Hematopoietic multipotent progenitor cell (in vitro differentiated cells): ENCODE results near the gene JOSD2. TPM values are rescaled to one million over a fixed set of nuclear protein-coding genes. Genes with fewer than 3 reads are reported as not detected.
A peak's percentile ranks its signal among the peaks of the same experiment; 100 is the strongest.

ENCODE experiments used
- DNase-seq, 3 donors: peaks; one replicate each; pipeline ENCODE4 v3.0.0-alpha.2; 2011 to 2015; ENCODE audit warnings: low read depth in 2 of 3, low spot score in 2 of 3
- total RNA-seq: library from RNA; depleted of rRNA; stranded (reverse); fragments of >200 nt; gene quantifications from one replicate; pipeline ENCODE4 v1.2.3, GENCODE V29; 2012

Gene JOSD2, protein sequence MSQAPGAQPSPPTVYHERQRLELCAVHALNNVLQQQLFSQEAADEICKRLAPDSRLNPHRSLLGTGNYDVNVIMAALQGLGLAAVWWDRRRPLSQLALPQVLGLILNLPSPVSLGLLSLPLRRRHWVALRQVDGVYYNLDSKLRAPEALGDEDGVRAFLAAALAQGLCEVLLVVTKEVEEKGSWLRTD
- total RNA-seq = 11.8 TPM

DNA sequence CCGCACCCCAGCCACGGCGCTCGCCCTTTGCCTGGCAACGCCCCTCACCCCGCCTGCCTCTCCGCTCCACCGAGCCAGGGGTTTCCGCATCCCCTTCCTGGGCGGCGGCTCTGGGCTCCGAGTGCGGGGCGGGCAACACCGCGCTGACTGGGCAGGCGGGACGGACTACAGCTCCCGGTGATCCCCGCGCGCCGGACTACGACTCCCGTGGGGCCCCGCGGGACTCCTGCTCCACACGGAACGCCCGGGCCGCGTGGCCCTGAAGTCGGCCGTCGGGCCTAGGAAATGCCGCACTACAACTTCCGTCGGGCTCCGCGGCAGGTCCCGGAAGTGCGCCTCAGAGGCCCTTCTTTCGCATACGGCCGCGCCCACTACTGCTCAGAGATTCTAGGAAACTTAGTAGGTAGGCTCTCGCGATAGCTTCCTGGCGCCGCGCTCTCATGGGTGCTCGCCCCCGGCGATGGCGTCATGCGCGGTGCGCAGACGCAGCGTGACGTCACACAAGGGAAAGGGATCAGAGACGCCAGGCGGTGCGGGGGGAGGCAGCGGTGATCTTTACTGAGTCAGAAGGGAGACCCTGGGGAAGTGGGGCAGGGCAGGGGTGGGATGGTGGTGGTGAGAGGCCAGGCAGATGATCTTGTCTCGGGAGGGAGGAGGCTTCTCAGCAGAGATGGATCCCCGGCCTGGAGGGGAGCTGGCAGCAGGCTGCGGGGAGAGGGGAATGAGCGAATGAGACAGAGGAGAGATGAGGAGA is at the start of gene JOSD2:
JOSD2 (minus strand) TSS at position 123 of the 754 bp plus-strand sequence. CDS start 760 bp downstream, outside the sequence.
- peak; percentile 93 to 100 (median 99) for DNase-seq

DNA sequence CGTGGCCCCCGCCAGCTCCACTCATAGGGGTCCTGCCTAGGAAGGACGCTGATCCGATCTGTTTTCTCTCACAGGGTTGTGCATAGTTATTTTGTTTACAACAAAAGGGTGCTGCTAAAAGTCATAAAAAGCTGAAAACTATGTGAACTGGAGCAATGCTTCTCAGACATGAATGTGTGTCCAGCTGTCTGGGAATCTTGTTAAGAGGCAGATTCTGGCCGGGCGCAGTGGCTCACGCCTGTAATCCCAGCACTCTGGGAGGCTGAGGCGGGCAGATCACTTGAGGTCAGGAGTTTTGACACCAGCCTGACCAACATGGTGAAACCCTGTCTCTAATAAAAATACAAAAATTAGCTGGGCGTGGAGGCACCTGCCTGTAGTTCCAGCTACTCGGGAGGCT is 48.6 kb upstream of the JOSD2 start:
- no peak for DNase-seq

- no peak for DNase-seq
These were observed 47.5 kb upstream of the JOSD2 start for GRCh38 chr19:50558449-50558848.

- no peak for DNase-seq
These were observed 47.0 kb upstream of the JOSD2 start for GRCh38 chr19:50558039-50558438.

DNA sequence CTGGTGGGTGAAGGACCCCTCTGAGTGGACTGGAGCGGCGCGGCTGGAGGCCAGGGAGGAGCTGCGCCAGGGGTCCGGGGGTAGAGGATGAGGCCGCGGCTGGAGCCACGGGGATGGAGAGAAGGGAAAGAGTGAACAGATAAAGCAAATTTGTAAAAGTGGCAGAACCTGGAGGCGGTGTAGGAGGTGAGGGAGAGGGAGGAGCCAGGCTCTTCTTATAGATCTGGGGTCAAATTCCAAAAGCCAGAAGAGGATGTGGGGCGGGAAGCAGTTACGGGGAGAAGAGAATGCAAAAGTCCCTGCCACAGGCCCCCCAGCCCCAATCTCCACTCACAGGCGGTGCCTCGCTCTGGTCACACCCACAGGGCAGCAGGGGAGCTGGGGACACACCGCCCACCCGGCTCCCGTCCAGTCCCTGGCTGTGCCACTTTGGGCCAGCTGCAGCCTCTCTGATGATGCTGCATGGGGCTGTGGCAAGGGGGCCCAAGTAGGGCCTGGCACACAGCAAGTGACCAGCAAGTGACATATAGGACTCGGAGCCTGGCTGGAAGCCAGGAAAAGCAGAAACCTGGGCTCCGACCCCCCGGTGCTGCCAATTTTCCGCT is 46.1 kb upstream of the JOSD2 start:
- DNase-seq = no peak

- DNase-seq = peak; percentile 46 to 81 (median 72)
These were observed 45.5 kb upstream of the JOSD2 start for GRCh38 chr19:50556282-50557008.

DNA sequence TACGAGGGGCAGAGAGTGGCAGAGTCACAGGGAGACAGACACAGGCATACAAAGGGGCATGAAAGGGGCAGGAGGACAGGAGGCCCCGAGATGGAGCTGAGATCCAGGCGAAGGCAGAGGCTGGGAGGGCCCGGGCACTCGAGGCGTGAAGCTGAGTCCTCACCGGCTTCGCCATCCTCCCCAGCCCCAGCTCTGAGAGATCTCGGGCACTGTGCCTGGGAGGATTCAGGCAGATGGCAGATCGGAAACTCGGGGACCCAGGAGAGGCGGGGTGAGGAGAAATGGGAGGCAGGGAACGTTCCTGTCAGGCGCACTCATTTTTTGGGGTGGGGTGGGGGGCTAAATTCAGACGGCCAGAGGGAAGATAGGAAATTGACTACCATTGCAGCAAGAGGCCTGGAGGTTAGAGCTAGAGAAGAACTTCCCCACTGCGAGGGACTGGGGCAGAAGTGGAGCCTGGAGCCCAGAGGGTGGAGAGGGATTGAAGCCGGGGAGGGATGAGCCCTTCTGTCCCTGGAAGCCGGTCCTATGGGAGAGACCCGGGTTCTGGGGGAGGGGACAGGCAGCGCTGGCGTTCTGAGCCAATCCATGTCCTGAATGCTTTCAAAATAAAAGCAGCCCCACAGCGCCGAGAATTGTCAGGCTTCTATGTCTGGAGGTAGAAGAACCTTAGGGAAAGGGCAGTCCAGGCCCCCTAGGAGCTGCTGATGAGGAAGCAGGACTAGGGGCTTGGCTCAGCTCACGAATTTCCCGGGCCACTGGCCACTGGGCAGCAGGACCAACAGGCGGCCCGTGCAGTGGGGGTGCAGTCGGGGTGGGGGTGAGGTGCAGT is 44.7 kb upstream of the JOSD2 start:
- DNase-seq = no peak

DNA sequence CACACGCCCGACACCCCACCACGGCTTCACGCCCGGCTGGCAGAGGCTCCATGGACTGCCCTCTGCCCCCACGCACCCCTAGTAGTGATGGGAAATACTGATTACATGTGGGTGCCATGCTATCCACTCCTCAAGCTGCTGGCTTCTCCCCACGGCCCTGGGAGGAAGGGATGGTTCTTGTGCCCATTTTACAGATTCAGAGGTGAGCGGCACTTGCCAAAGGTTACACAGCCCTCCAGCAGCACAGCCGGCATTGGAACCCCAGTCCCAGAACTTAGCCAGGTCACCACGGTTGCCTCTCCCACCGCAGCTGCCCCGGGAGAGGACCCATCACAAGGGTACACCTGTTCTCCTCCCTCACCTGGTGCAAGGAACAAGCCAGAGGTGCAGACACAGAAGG is 44.0 kb upstream of the JOSD2 start:
- DNase-seq = no peak

- no peak for DNase-seq
These were observed 43.2 kb upstream of the JOSD2 start for GRCh38 chr19:50554212-50554611.

GRCh38 chr19:50553134-50553703 is 42.2 kb upstream of the JOSD2 start:
- no peak for DNase-seq

GRCh38 chr19:50552540-50552939 is 41.5 kb upstream of the JOSD2 start:
- no peak for DNase-seq

DNA sequence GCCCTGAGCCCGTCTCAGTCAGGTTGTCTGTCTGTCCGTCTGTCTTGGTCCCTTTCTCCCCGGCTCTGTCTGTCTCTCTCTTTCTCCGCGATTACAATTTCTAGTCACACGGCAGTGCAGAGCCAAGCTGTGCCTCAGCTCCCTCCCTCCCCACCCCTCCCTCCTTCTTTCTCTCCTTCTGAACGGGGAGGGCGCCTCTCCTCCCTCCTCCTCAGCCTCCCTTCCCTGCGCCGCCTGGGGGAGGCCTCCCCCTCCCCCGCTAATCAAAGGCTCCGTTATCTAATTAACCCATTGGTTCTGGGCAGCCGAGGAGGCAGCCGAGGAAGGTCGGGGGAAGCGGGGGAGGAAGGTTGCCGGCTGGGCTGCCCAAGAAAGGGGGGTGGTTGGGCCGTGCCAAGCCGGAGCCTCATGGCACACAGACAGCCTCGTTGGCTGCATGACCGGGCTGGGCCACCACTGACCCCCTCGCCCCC is 40.8 kb upstream of the JOSD2 start:
- no peak for DNase-seq

- no peak for DNase-seq
These were observed 40.2 kb upstream of the JOSD2 start for GRCh38 chr19:50551034-50551714.

DNA sequence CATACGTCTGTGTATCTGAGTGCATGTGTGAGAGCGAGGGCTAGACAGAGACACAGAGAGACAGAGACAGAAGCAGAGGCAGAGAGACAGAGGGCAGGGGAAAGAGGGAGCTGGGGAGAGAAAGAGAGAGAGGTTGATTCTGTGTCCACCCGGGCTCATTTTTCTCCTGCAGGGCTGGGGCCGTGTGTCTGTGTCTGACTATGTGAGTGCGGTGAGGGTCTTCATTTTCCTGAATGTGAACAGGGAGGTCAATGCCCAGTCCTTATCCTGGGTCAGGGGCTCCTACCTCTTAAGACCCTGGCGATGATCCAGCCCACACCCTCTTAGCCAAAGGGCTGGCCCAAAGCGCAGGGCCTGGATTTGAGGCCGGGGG is 39.6 kb upstream of the JOSD2 start:
- no peak for DNase-seq

- DNase-seq = no peak
These were observed 39.1 kb upstream of the JOSD2 start for GRCh38 chr19:50549927-50550593.

DNA sequence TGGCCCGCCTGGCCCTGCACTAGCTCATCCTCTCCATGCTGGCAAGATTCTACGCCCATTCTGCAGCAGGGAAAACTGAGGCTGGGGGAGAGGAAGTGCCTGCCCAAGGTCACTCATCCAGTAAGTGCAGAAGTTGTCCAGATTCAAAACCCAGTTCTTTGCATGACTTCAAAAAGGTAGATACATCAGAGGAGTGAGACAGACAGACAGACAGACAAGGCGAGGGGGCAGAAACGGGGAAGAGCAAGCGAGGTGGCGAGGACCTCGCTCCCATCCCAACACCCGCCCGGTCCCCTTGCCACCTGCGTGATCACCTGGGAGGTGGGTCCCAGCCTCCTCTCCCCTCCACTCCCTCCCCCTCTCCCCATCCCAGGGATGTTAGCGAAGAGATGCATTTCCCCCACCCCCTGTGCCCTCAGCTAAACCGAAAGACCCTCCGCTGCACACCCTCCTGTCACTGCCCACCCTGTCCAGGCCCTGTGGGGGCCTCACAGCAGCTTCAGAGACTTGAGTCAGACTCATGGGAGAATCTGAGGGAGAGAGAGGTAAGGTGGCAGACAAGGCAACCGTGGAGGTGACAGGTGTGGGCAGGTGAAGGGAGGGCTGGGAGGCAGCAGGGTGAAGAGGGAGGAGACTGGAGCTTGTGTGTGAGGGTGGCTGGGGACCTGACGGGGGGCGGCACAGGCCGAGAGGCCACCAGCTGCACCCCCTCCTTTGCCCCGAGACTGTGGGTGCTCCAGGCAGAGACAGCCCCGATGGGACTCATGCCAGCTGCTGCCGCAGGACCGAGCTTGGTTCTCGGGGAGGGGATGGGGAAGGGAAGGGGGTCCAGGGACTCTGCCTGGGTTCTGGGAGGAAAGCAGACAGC is 38.3 kb upstream of the JOSD2 start:
- no peak for DNase-seq

GRCh38 chr19:50548191-50549058 is 37.4 kb upstream of the JOSD2 start:
- DNase-seq = no peak
